HG02610 (cell line): Measurements from ENCODE around the gene HOXC9.

ENCODE experiments used
- ATAC-seq: cut with Tn5 transposase; IDR thresholded peaks from one replicate; pipeline ENCODE4 v1.9.1; 2021; ENCODE audit warnings: mild to moderate bottlenecking, moderate library complexity; ENCODE audit not compliant: unreplicated experiment

The HOXC9 gene

GRCh38 chr12:54024581-54025305 lies 24.8 kb downstream of the HOXC9 start:
- no peak for ATAC-seq

GRCh38 chr12:54025499-54026405 lies 25.8 kb downstream of the HOXC9 start:
- no peak for ATAC-seq

- no peak for ATAC-seq
Measured at GRCh38 chr12:54026640-54027441, 26.9 kb downstream of the HOXC9 start.

- no peak for ATAC-seq
Measured at GRCh38 chr12:54027442-54027786, 27.5 kb downstream of the HOXC9 start.

GRCh38 chr12:54028314-54029201 lies 28.6 kb downstream of the HOXC9 start, which contains the start of gene HOXC6:
Gene HOXC6, plus strand, starts transcription at chr12:54028440. Its CDS starts 82 bp downstream, at chr12:54028522.
- no peak for ATAC-seq

- no peak for ATAC-seq
Measured at GRCh38 chr12:54029529-54030441, 29.8 kb downstream of the HOXC9 start.

- no peak for ATAC-seq
Measured at GRCh38 chr12:54030442-54030801, 30.5 kb downstream of the HOXC9 start.

GRCh38 chr12:54030889-54031471 lies 31.0 kb downstream of the HOXC9 start:
- no peak for ATAC-seq

- no peak for ATAC-seq
Measured at GRCh38 chr12:54031480-54031879, 31.5 kb downstream of the HOXC9 start.

GRCh38 chr12:54032086-54032619 lies 32.2 kb downstream of the HOXC9 start:
- ATAC-seq = no peak

GRCh38 chr12:54032627-54033100 lies 32.7 kb downstream of the HOXC9 start, which contains the start of gene HOXC5:
Gene HOXC5, plus strand, starts transcription at chr12:54033050. Its CDS starts 73 bp downstream, at chr12:54033123.
- ATAC-seq = no peak

- ATAC-seq = no peak
Measured at GRCh38 chr12:54033106-54033979, 33.4 kb downstream of the HOXC9 start.

GRCh38 chr12:54033980-54034784 lies 34.2 kb downstream of the HOXC9 start:
- ATAC-seq = no peak

GRCh38 chr12:54034785-54035310 lies 34.9 kb downstream of the HOXC9 start:
- ATAC-seq = no peak

- no peak for ATAC-seq
Measured at GRCh38 chr12:54035568-54036264, 35.8 kb downstream of the HOXC9 start.
